Tibial nerve (tissue), 4 donors: ENCODE results near the gene PCA3. TPM values are rescaled to one million over a fixed set of nuclear protein-coding genes. Genes with fewer than 3 reads are reported as not detected.

Experiments
- DNase-seq, 2 donors: peaks; one replicate each; pipeline ENCODE4 v3.0.0-alpha.2; 2019; ENCODE audit warnings: low spot score in 2 of 2
- H3K27ac ChIP-seq, 4 donors: fragments of 200-600 bp; sonication (generic) in 3 of 4; one replicate each; pipeline ENCODE4 v1.5.1; 2017 to 2019; ENCODE audit warnings: mild to moderate bottlenecking in 1 of 4
- H3K27me3 ChIP-seq, 2 donors: fragments of 200-600 bp; sonication (generic) in 1 of 2; one replicate each; pipeline versions ENCODE4 v1.5.1 to v1.6.0; 2017 to 2019
- H3K36me3 ChIP-seq, 3 donors: fragments of 200-600 bp; sonication (generic); one replicate each; pipeline ENCODE4 v1.5.1; 2018 to 2019
- H3K4me1 ChIP-seq, 4 donors: fragments of 200-600 bp; sonication (generic) in 3 of 4; one replicate each; pipeline ENCODE4 v1.5.1; 2017 to 2019
- H3K4me3 ChIP-seq, 4 donors: fragments of 200-600 bp; sonication (generic) in 3 of 4; one replicate each; pipeline ENCODE4 v1.5.1; 2017 to 2019; ENCODE audit warnings: mild to moderate bottlenecking in 1 of 4, moderate library complexity in 1 of 4
- H3K9me3 ChIP-seq, 4 donors: fragments of 200-600 bp; sonication (generic) in 3 of 4; one replicate each; pipeline ENCODE4 v1.5.1; 2017 to 2019
- EP300 ChIP-seq, 2 donors: sonication (generic); formaldehyde crosslinking; IDR thresholded peaks; one replicate each; pipeline ENCODE4 v1.6.1; 2017; ENCODE audit warnings: antibody characterized with exemption in 2 of 2, mild to moderate bottlenecking in 1 of 2
- POLR2A ChIP-seq, 2 donors: fragments of 450-650 bp; IDR thresholded peaks; one replicate each; pipeline ENCODE4 v1.6.1; 2017; ENCODE audit warnings: antibody characterized with exemption in 2 of 2, mild to moderate bottlenecking in 2 of 2, moderate library complexity in 2 of 2
- WGBS, 2 donors: methylation state at CpG; one replicate each; pipeline ENCODE4 v1.1.5; 2018; 5-methylcytosine and 5-hydroxymethylcytosine counted together
- total RNA-seq, 4 donors: library from RNA; depleted of rRNA; stranded (reverse); fragments of >200 nt; gene quantifications; one replicate each; pipeline ENCODE4 v1.1.0, GENCODE V29; 2016
- TF ChIP-seq, protein P1 (sequence below), 5 experiments: fragments of 200-600 bp in 3 of 5; fragments of 450-650 bp in 2 of 5; sonication (generic) in 3 of 5; IDR thresholded peaks; one replicate each; pipeline ENCODE4 v1.5.1; 2016 to 2019; ENCODE audit warnings: antibody characterized with exemption in 5 of 5, mild to moderate bottlenecking in 3 of 5, moderate library complexity in 2 of 5

The PCA3 gene
- total RNA-seq, 4 donors from 2014 or later = under 0.01 TPM; not detected in 3

DNA sequence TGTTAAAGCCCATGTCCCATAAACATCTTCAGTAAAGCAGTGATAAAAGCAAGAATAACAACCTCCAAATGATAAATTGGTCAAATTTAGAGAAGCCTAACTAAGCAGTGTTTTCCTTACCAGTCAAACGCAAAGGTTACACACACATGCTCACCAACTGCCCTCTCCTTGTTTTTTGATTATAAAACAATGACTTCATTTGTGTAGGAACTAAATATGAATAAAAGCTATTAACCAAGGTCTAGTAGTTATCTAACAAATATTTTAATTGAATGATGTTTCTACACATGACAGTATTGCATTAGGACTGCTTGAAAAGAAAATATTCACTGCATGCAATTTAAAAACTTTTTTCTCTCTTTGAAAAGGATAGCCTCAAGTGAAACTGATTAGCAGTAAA, 36.7 kb downstream of the PCA3 start:
- Histone ChIP-seq H3K9me3 (no peaks in the 10 kb centered on the region), H3K27me3 (no peaks in the 10 kb centered on the region), H3K36me3 (no peaks in the 10 kb centered on the region), H3K27ac (no peak overlapping the region), H3K4me1 (no peaks in the 10 kb centered on the region), H3K4me3 (no peak overlapping the region)
- TF ChIP-seq EP300 (IDR thresholded peaks at IDR 0.05) (no peak), POLR2A (IDR thresholded peaks at IDR 0.05) (no peak)
- TF ChIP-seq, protein P1, sequence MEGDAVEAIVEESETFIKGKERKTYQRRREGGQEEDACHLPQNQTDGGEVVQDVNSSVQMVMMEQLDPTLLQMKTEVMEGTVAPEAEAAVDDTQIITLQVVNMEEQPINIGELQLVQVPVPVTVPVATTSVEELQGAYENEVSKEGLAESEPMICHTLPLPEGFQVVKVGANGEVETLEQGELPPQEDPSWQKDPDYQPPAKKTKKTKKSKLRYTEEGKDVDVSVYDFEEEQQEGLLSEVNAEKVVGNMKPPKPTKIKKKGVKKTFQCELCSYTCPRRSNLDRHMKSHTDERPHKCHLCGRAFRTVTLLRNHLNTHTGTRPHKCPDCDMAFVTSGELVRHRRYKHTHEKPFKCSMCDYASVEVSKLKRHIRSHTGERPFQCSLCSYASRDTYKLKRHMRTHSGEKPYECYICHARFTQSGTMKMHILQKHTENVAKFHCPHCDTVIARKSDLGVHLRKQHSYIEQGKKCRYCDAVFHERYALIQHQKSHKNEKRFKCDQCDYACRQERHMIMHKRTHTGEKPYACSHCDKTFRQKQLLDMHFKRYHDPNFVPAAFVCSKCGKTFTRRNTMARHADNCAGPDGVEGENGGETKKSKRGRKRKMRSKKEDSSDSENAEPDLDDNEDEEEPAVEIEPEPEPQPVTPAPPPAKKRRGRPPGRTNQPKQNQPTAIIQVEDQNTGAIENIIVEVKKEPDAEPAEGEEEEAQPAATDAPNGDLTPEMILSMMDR (IDR thresholded peaks at IDR 0.05) = no peak
- WGBS, 2 donors = 60 to 64% methylated on average over 1 of the region's 1 CpG
- DNase-seq = no peak

GRCh38 chr9:76803083-76803482, 38.8 kb downstream of the PCA3 start:
- no peak overlapping the region for H3K27ac ChIP-seq
- TF ChIP-seq, protein P1 (IDR thresholded peaks at IDR 0.05) = no peak
- no peak for TF ChIP-seq POLR2A (IDR thresholded peaks at IDR 0.05)
- TF ChIP-seq EP300 (IDR thresholded peaks at IDR 0.05) = no peak
- 73 to 85% methylated on average over 2 of the region's 2 CpGs for WGBS, 2 donors
- no peaks in the 10 kb centered on the region for H3K9me3 ChIP-seq
- H3K27me3 ChIP-seq = no peaks in the 10 kb centered on the region
- H3K4me3 ChIP-seq = no peak overlapping the region
- H3K36me3 ChIP-seq = no peaks in the 10 kb centered on the region
- DNase-seq = no peak
- H3K4me1 ChIP-seq = no peaks in the 10 kb centered on the region

GRCh38 chr9:76803762-76804161, 39.5 kb downstream of the PCA3 start:
- H3K36me3 ChIP-seq = no peaks in the 10 kb centered on the region
- no peaks in the 10 kb centered on the region for H3K27me3 ChIP-seq
- H3K27ac ChIP-seq = no peak overlapping the region
- TF ChIP-seq, protein P1 (IDR thresholded peaks at IDR 0.05) = no peak
- TF ChIP-seq POLR2A (IDR thresholded peaks at IDR 0.05) (no peak), EP300 (IDR thresholded peaks at IDR 0.05) (no peak)
- no peaks in the 10 kb centered on the region for H3K9me3 ChIP-seq
- DNase-seq = no peak
- no peak overlapping the region for H3K4me3 ChIP-seq
- WGBS, 2 donors = 91 to 92% methylated on average over 7 of the region's 7 CpGs
- no peaks in the 10 kb centered on the region for H3K4me1 ChIP-seq

- Histone ChIP-seq H3K4me1 (no peaks in the 10 kb centered on the region), H3K36me3 (no peaks in the 10 kb centered on the region), H3K9me3 (no peaks in the 10 kb centered on the region), H3K27ac (no peak overlapping the region), H3K4me3 (no peak overlapping the region), H3K27me3 (peaks cover 0 to 2% of the 10 kb centered on the region in 2 donors)
- no peak for DNase-seq
- TF ChIP-seq, protein P1 (IDR thresholded peaks at IDR 0.05) = no peak
- TF ChIP-seq POLR2A (IDR thresholded peaks at IDR 0.05) = no peak
- TF ChIP-seq EP300 (IDR thresholded peaks at IDR 0.05) = no peak
- WGBS, 2 donors = 51 to 57% methylated on average over 5 of the region's 5 CpGs
These were observed 44.4 kb downstream of the PCA3 start for GRCh38 chr9:76808636-76809035.

DNA sequence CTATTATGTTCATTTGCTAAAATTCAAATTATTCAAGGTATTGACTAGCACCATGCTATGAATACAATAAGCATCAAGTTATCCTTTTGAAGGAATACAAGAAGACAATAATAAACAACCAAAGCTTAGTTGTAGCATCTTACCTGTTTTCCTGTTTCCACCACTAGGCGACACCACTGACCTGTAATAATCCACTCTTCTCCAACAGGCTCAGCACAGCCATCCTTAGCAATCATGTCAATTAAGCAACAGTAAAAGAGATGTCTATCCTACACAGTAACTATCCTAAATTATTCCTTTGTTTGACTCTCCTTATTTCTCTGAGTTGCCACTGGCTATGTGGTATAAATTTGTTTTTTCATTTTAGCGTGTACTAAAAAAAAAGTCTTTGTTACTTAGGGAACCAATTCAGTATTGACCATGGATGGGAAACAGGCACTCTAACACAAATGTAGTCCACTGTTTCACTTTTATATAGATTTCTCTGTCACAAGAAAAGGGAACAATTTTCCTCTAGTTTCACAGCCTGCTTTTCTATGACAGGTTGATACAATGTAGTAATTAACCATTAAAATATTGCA, 46.2 kb downstream of the PCA3 start:
- Histone ChIP-seq H3K9me3 (no peaks in the 10 kb centered on the region), H3K4me3 (no peak overlapping the region), H3K27me3 (peaks cover 0 to 2% of the 10 kb centered on the region in 2 donors), H3K36me3 (no peaks in the 10 kb centered on the region), H3K27ac (no peak overlapping the region), H3K4me1 (no peaks in the 10 kb centered on the region)
- WGBS, 2 donors = 21 to 23% methylated on average over 2 of the region's 2 CpGs
- peak in 1 of 2 donors; percentile 59 for DNase-seq
- TF ChIP-seq, protein P1 (IDR thresholded peaks at IDR 0.05) = peak; percentile 49 to 84 (median 70)
- TF ChIP-seq EP300 (IDR thresholded peaks at IDR 0.05) = no peak
